HG02759 (cell line): Measurements from ENCODE around the gene RPS28.
A peak's percentile ranks its signal among the peaks of the same experiment; 100 is the strongest.
"Not testable (repeated sequence)": the region's sequence is repeated elsewhere in the genome, so short reads cannot be mapped to it uniquely, and the experiment has no call there.

Experiments
- ATAC-seq: cut with Tn5 transposase; IDR thresholded peaks from one replicate; pipeline ENCODE4 v1.9.1; 2021; ENCODE audit warnings: mild to moderate bottlenecking, moderate library complexity; ENCODE audit not compliant: unreplicated experiment

The RPS28 gene

GRCh38 chr19:8321067-8321985, at the start of gene RPS28, which contains the start of gene NDUFA7:
Gene RPS28, plus strand, starts transcription at chr19:8321496. Its CDS starts 35 bp downstream, at chr19:8321531.
Gene NDUFA7, minus strand, starts transcription at chr19:8321375. Its CDS starts 17 bp downstream, at chr19:8321358.
- peak; percentile 92 for ATAC-seq

- not testable (repeated sequence) for ATAC-seq
These were observed 44.8 kb upstream of the RPS28 start for GRCh38 chr19:8276508-8276907.

GRCh38 chr19:8291337-8291736, 30.0 kb upstream of the RPS28 start:
- not testable (repeated sequence) for ATAC-seq

- ATAC-seq = no peak
These were observed 19.0 kb upstream of the RPS28 start for GRCh38 chr19:8302357-8302691.

- ATAC-seq = no peak
These were observed 18.6 kb upstream of the RPS28 start for GRCh38 chr19:8302734-8303133.

- ATAC-seq = no peak
These were observed 16.3 kb upstream of the RPS28 start for GRCh38 chr19:8304841-8305621.

GRCh38 chr19:8305798-8306197, 15.5 kb upstream of the RPS28 start:
- ATAC-seq = no peak

GRCh38 chr19:8306235-8307054, 14.9 kb upstream of the RPS28 start:
- ATAC-seq = no peak

GRCh38 chr19:8307400-8307964, 13.8 kb upstream of the RPS28 start:
- no peak for ATAC-seq

- ATAC-seq = peak; percentile 89
These were observed 13.1 kb upstream of the RPS28 start, which contains the start of gene CD320 for GRCh38 chr19:8307965-8308866. Gene CD320, minus strand, starts transcription at chr19:8308358. Its CDS starts 68 bp downstream, at chr19:8308290.

GRCh38 chr19:8308891-8309291, 12.4 kb upstream of the RPS28 start:
- ATAC-seq = no peak

- no peak for ATAC-seq
These were observed 10.8 kb upstream of the RPS28 start for GRCh38 chr19:8310342-8311055.

GRCh38 chr19:8311461-8312260, 9.6 kb upstream of the RPS28 start:
- ATAC-seq = no peak

- ATAC-seq = not testable (repeated sequence)
These were observed 6.2 kb upstream of the RPS28 start for GRCh38 chr19:8314981-8315640.

- no peak for ATAC-seq
These were observed 4.8 kb upstream of the RPS28 start for GRCh38 chr19:8316351-8317125.

GRCh38 chr19:8318835-8319234, 2.5 kb upstream of the RPS28 start:
- ATAC-seq = not testable (repeated sequence)
